AG08395 (cell line): ENCODE results near the gene PROS1.

ENCODE experiments used
- DNase-seq: peaks from one replicate; pipeline ENCODE4 v3.0.0; 2012; ENCODE audit warnings: mixed read lengths, low spot score

PROS1 gene

DNA sequence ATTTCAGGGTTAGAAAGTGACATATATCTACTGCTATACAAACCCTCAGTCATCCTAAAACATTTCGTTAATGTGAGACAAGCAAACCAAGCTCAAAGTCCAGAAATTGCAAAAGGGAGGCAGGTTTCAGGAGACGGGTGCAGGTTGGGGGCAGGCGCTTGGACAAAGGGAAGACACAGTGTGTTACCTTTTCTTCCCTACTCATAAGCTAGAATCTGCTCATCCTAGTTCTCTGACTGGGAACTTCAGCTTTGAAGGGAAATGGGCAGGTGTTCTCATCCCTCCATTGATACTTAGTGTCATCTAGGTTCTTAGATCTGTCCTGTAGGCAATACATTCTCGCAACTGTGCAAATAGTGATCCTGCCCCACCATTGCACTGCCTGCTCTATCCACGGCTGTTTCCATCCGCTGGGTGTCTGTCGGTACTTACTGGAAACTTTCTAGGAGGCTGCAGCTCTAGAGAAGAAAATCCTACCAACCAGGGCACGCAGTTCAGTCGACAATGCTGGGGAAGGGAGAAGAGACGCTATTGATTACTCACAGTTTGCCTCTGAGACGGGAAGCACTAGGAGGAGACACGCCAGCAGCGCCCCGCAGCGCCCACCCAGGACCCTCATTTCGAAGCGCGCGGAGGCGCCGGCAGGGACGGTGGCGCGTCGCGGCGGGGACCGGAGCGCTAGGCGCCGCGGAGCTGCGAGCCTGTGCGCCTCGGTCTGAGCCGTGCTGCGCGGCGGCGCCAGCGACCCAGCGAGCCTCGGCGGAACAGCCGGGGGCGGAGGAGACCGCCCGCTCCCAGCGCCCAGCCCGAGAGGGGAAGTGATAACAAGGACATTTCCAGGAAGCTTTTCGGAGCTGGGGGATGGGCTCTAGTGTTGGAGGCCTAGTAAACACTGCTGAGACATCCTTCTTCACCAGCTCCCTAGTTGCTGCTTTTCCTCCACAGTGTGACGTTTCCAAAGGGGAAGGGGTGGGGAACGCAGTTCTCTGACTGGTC lies at the start of gene PROS1:
Gene PROS1 (minus strand): TSS at position 766 of the 996 bp plus-strand sequence. CDS start 147 bp downstream, at position 619.
- DNase-seq = peak; percentile 73

DNA sequence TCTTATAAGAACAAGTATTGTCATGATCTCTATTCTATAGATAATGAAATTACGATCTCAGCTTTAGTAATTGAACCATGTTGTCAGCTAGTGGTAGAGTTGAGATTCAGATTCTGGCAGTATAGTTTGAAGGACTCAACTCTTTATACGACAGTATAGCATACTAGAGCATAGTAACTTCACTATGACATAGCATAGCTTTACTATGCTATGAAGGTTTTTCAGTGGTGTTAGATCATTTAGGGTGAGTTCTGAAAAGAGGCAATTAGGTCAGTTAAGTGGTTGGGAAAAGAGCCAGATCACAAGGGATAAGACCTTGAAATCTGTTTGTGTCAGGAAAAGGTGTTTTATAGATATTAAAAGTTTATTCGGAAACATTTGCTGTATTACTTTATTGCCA lies 46.6 kb upstream of the PROS1 start:
- DNase-seq = no peak

DNA sequence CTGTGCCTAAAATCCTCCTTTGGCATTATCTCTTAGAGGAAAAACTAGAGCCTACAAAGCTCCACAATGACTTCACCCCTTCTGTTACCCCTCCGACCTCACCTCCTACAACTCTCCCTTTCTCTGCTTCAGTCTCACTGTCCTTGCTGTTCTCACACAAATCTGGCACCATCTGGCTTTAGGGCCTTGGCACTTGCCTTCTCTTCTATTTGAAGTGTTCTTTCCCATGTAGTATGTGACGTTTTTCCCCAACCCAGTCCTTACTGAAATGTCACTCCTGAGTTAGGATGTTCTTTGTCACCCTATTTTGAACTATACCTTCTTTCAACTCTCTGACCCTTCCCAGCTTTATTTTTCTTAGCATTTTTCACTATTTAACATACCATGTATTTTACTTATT lies 46.0 kb upstream of the PROS1 start:
- DNase-seq = no peak

DNA sequence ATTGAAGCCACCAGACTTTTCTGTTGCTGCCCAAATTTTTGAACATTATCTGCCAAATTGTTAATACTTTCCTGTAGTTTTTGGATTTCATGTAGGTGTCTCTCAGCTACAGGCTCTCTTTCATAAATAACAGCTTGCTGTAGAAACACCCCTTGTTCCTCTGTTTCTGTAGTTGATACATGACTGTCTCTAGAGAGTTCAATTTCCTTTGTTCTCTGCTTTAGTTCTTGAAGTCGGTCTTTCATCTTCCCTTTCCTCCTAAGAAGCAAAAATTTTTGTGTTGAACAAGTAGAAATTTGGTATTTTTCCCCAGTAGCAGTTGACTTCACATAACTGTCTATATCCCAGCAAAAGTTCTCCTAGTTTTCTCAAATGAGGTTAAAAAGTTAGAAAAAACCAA lies 41.3 kb upstream of the PROS1 start:
- no peak for DNase-seq

DNA sequence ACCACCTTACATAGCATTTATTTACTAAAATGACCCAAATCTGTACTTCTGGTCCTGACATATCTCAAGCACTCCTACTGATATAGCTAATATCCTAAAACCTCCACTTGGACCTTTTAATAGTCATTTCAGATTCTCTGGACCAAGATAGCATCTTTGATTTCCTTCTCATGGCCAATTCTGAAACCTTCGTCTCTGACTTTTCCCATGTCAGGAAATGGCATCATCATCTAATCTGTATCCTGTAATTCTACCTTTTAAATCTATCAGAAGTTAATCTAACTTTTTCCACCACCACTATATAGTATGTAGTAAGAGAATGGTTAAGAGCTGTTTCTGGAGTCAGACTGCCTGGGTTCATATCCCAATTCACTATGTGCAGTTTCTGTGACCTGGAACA lies 38.5 kb upstream of the PROS1 start:
- no peak for DNase-seq

DNA sequence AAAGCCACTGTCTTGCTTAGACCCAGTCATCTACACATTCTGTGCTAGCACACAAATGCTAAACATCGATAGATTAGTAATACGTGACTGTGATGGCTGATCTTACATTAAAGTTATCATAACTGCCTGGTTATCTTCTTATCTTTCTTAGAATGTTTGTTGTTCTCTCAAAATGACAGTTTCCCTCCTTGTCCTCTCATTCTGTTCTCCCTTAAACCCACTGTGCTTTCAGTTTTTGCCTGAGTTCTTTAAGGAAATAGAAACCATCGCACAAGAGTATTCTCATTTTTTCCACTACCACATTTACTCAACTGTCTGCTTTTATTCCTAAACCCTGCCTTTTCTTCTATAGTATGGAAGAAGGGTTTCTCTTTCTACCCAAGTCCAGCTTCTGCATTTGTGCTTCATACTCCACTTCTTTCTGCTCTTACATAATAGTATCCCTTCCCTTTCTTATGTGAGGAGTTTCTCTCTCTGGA lies 37.6 kb upstream of the PROS1 start:
- DNase-seq = no peak

GRCh38 chr3:94009608-94010007 lies 35.9 kb upstream of the PROS1 start:
- DNase-seq = no peak

- no peak for DNase-seq
Observed at GRCh38 chr3:94008253-94008652, 34.6 kb upstream of the PROS1 start.

DNA sequence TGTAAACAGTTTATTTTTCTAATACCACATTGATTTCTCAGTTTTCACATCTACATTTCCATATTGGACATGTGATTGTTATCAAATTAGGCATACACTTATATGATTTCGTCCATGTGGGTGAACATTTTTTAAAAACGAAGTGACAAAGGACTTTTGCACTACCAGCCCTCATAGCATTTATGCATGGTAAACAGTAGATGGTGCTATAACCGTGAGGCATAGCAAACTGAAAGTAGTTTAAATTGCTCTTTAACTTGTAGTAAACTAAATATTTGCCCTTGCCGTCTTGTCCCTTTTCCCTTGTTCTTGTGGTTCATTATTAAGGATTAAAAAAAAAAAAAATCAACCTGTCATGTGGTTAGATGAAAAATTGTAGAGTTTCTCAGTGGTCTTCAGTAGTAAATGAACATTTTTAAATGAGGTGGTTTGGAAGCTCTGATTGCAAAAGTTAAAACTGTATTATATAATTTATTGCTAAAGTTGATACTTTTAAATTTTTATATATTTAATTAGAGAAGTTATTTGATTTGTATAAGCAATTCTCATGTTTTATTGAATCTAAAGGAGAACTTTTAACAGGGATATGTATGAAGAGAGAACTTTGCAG lies 30.7 kb upstream of the PROS1 start:
- peak; percentile 68 for DNase-seq

- no peak for DNase-seq
Observed at GRCh38 chr3:94001827-94002495, 28.3 kb upstream of the PROS1 start.

DNA sequence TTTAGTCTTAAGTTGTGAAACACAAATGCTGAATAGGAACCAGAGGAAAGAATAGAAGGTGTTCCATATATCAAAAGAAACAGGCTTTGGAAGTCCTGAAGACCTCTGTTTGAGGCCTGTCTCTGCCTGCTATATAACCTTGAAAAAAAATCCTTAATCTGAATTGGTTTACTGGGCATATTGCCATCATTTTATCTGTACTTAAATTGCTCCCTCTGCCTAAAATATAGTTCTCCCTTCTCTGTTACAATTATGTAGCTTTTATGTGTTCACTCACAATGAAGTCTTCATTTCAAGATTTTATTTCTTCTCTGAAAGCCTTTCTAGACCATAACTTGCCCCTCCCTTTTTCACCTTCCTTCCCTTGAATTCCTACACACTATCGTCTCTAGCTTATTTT lies 27.5 kb upstream of the PROS1 start:
- no peak for DNase-seq

- no peak for DNase-seq
Observed at GRCh38 chr3:93994056-93994455, 20.4 kb upstream of the PROS1 start.

DNA sequence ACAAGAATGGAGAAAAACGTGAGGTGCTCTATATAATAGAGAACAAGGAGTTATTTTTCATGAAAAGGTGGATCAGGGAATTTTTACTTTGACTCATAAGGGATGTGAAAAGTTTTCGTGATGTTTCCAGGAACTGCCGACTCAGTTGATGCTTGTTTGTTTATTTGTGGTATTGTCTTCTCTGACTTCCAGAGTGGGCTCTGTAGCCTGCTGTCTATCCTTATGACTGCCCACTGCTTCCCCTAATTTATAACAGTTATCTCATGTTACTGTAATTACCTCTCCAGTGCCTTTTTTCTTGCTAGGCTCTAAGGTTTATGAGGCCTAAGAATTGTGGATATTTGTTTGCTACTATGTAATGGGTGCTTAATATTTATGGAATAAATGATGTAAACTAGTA lies 18.5 kb upstream of the PROS1 start:
- DNase-seq = no peak

DNA sequence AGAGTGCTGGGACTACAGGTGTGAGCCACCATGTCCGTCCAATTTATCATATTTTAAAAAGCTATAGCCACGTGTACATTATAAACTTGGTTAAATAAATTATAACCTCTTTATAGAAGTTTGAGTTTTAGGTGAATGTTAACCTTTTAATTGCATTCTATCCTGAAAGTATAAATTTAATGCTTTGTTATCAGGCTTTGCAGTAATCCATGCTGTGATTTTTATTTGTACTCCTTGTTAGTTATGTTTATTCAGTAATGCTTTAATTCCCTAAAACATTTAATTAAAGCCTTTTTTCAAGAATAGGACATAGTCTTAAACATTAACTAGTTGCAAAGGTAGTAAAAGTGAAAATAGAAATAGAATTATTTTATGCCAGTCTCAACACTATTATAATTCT lies 17.9 kb upstream of the PROS1 start:
- DNase-seq = no peak

- no peak for DNase-seq
Observed at GRCh38 chr3:93989241-93989640, 15.5 kb upstream of the PROS1 start.

- DNase-seq = no peak
Observed at GRCh38 chr3:93988764-93989163, 15.1 kb upstream of the PROS1 start.

DNA sequence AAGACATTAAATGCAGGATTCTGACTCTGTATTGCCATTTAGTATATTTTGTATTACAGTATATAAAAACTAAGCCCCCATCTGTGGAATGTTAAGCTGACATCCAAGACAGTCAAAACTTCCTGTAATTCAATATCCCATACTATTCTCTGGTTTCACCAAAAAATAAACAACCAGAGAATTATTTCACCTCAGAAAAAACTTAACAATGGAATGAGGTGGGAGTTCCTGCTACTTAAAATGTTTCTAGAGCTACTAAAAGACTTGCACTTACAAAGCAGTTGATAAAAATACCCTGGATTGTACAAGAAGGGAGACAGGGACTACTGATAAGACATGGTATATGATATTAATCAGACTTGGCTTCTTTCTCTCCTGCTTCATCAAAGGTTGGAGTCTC lies 14.6 kb upstream of the PROS1 start:
- DNase-seq = no peak

- no peak for DNase-seq
Observed at GRCh38 chr3:93984618-93985017, 10.9 kb upstream of the PROS1 start.

GRCh38 chr3:93983408-93983807 lies 9.7 kb upstream of the PROS1 start:
- no peak for DNase-seq

DNA sequence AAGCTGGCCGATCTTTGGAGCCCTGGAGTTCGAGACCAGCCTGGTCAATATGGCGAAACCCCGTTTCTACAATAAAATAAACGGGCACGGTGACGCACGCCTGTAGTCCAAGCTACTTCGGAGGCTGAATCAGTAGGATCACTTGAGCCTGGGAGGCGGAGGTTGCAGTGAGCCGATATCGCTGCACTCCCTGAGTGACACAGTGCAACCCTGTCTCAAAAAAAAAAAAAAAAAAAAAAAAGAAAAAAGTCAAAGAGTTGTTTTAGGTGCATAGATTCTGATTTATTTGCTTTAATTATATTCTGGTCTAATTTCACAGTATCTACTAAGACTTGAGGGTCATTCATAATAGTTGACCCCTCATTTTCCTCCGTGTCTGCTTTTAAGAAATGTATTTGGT lies 8.0 kb upstream of the PROS1 start:
- no peak for DNase-seq

- DNase-seq = peak; percentile 98
Observed at GRCh38 chr3:93979850-93980676, 6.4 kb upstream of the PROS1 start, which contains the start of gene ARL13B. Gene ARL13B (plus strand): TSS chr3:93980155. CDS start chr3:93980424, 269 bp downstream.

DNA sequence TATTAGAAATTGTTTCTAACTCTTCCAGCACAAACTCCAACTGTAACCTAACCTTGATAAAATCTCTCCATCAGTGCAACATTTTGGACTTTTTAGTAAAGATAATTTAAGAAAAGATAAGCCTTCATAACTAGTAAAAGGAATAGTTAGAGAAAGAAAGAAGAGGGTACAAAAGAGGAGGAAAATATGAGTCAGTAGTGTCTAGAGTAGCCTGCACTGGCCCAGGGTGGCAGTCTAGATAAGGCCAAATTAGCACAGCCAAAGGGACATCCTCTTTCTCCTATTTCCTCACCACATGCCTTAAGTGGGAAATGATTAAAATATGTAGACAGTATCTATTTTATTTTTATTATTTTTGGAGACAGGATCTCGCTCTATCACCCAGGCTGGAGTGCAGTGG lies 3.7 kb downstream of the PROS1 start:
- DNase-seq = no peak
